8988T (cell line): ENCODE data around the gene MYRFL.

ENCODE experiments used
- DNase-seq: peaks from one replicate; pipeline ENCODE4 v3.0.0; 2011

The MYRFL gene

GRCh38 chr12:69935651-69936100 is 110.6 kb downstream of the MYRFL start:
- no peak for DNase-seq

- DNase-seq = no peak
These were observed 111.2 kb downstream of the MYRFL start for GRCh38 chr12:69936214-69936731.

GRCh38 chr12:69936766-69937165 is 111.7 kb downstream of the MYRFL start:
- no peak for DNase-seq

GRCh38 chr12:69947123-69947522 is 122.1 kb downstream of the MYRFL start:
- DNase-seq = no peak

- DNase-seq = no peak
These were observed 122.9 kb downstream of the MYRFL start for GRCh38 chr12:69947897-69948296.

- DNase-seq = no peak
These were observed 123.8 kb downstream of the MYRFL start for GRCh38 chr12:69948851-69949250.

- no peak for DNase-seq
These were observed 124.4 kb downstream of the MYRFL start for GRCh38 chr12:69949311-69950002.

GRCh38 chr12:69951108-69951507 is 126.1 kb downstream of the MYRFL start:
- DNase-seq = no peak

GRCh38 chr12:69952890-69953289 is 127.9 kb downstream of the MYRFL start:
- DNase-seq = no peak

GRCh38 chr12:69961246-69961645 is 136.2 kb downstream of the MYRFL start:
- no peak for DNase-seq

GRCh38 chr12:69966409-69966808 is 141.4 kb downstream of the MYRFL start:
- no peak for DNase-seq

GRCh38 chr12:69966839-69967238 is 141.8 kb downstream of the MYRFL start:
- no peak for DNase-seq

GRCh38 chr12:69969011-69969410 is 144.0 kb downstream of the MYRFL start:
- no peak for DNase-seq

- DNase-seq = no peak
These were observed 147.1 kb downstream of the MYRFL start for GRCh38 chr12:69972136-69972535.

- DNase-seq = no peak
These were observed 153.0 kb downstream of the MYRFL start for GRCh38 chr12:69978020-69978419.

- no peak for DNase-seq
These were observed 157.0 kb downstream of the MYRFL start for GRCh38 chr12:69981881-69982475.

- DNase-seq = no peak
These were observed 159.2 kb downstream of the MYRFL start for GRCh38 chr12:69984241-69984640.

GRCh38 chr12:69985656-69986055 is 160.6 kb downstream of the MYRFL start:
- DNase-seq = no peak

GRCh38 chr12:69986114-69986513 is 161.1 kb downstream of the MYRFL start:
- DNase-seq = no peak

GRCh38 chr12:69987579-69988091 is 162.6 kb downstream of the MYRFL start:
- no peak for DNase-seq

- DNase-seq = no peak
These were observed 163.7 kb downstream of the MYRFL start for GRCh38 chr12:69988481-69989321.

GRCh38 chr12:69991690-69992288 is 166.8 kb downstream of the MYRFL start:
- no peak for DNase-seq

- DNase-seq = no peak
These were observed 168.4 kb downstream of the MYRFL start for GRCh38 chr12:69993433-69993832.
